Measurements from ENCODE around the gene MYO7B.

DNA sequence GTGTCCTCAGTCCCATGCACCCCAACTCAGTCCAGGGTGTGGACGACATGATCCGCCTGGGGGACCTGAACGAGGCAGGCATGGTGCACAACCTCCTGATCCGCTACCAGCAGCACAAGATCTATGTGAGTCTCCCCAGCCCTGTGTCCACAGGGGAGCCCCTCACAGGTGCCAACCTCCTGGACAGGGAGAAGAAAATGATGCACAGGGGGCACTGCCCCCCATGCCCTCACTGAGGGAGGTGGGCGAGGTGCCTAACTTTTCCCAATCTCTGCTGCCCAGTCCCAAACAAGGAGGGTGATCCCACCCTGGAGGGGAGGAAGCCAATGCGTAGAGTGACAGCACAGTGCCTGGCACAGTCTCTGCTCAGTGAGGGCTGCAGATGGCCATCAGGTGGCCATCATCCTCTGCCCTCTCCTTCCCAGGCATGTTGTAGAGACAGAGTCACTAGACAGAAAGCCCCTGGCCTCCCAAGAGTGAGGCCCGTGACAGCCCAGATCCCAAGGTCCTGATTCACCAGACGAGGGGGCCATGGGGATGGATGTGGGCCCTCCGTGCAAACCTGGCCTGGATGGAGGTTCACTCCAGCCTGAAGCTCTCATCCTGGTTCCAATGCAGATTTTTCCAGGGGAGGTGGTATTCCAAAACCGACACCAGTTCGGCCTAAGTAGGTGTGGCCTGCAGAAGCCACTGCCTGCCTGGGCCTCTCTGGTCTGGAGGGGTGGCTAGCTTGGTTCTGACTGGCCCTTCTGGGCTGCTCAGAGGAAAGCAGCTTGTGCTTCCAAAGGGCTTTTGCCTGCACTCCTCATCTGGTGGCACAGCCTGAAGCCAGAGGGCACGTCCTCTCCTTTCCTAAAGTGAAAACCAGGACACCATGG, 30.0 kb downstream of the MYO7B start:
- TF ChIP-seq CTCF (IDR thresholded peaks at IDR 0.05 in 4 of 5, conservative IDR thresholded peaks at IDR 0.05 in 1 of 5) (no peak), POLR2A (IDR thresholded peaks at IDR 0.05) (no peak)
